ENCODE results near the gene CAMKK1.

- TF ChIP-seq TOX (CRISPR knock-in tag; IDR thresholded peaks at IDR 0.05; ENCODE audit: borderline replicate concordance) (no peak), RARB (CRISPR knock-in tag; IDR thresholded peaks at IDR 0.05) (no peak), POU6F1 (CRISPR knock-in tag; IDR thresholded peaks at IDR 0.05; ENCODE audit: borderline replicate concordance, low read depth) (no peak), ZNF565 (CRISPR knock-in tag; conservative IDR thresholded peaks at IDR 0.05; ENCODE audit: low read depth) (no peak), PATZ1 (CRISPR knock-in tag; IDR thresholded peaks at IDR 0.05; ENCODE audit: borderline replicate concordance) (no peak), OSR1 (CRISPR knock-in tag; IDR thresholded peaks at IDR 0.05) (no peak), SNAI2 (CRISPR knock-in tag; IDR thresholded peaks at IDR 0.05) (no peak), ARNTL (CRISPR knock-in tag; IDR thresholded peaks at IDR 0.05; ENCODE audit: borderline replicate concordance, low read depth) (no peak), ZNF8 (CRISPR knock-in tag; IDR thresholded peaks at IDR 0.05) (no peak), ZFP30 (CRISPR knock-in tag; IDR thresholded peaks at IDR 0.05) (no peak), CREB5 (CRISPR knock-in tag; IDR thresholded peaks at IDR 0.05; ENCODE audit: low read depth) (no peak), TSHZ2 (CRISPR knock-in tag; IDR thresholded peaks at IDR 0.05) (no peak), GLIS3 (CRISPR knock-in tag; IDR thresholded peaks at IDR 0.05) (no peak), CSRNP3 (CRISPR knock-in tag; IDR thresholded peaks at IDR 0.05) (no peak)
Measured at GRCh38 chr17:3889325-3890012, 3.4 kb downstream of the CAMKK1 start.
